Suprapubic skin (tissue), 4 donors: ENCODE results near the gene PSMD10. TPM values are rescaled to one million over a fixed set of nuclear protein-coding genes. Genes with fewer than 3 reads are reported as not detected.

ENCODE experiments used
- DNase-seq, 2 donors: peaks; one replicate each; pipeline ENCODE4 v3.0.0-alpha.2; 2019; ENCODE audit warnings: low spot score in 2 of 2
- H3K27ac ChIP-seq: fragments of 200-600 bp; sonication (generic); one replicate; pipeline ENCODE4 v1.5.1; 2019
- H3K27me3 ChIP-seq: fragments of 200-600 bp; sonication (generic); one replicate; pipeline ENCODE4 v1.5.1; 2019
- H3K36me3 ChIP-seq: fragments of 200-600 bp; sonication (generic); one replicate; pipeline ENCODE4 v1.5.1; 2019
- H3K4me1 ChIP-seq: fragments of 200-600 bp; sonication (generic); one replicate; pipeline ENCODE4 v1.5.1; 2019
- H3K4me3 ChIP-seq: fragments of 200-600 bp; sonication (generic); one replicate; pipeline ENCODE4 v1.5.1; 2019; ENCODE audit warnings: mild to moderate bottlenecking
- H3K9me3 ChIP-seq: fragments of 200-600 bp; sonication (generic); one replicate; pipeline ENCODE4 v1.5.1; 2019
- CTCF ChIP-seq, 2 donors: fragments of 200-600 bp in 1 of 2; fragments of 450-650 bp in 1 of 2; sonication (generic) in 1 of 2; IDR thresholded peaks; one replicate each; pipeline ENCODE4 v1.5.1; 2016 to 2019; ENCODE audit warnings: antibody characterized with exemption in 2 of 2, mild to moderate bottlenecking in 1 of 2, moderate library complexity in 1 of 2
- EP300 ChIP-seq: sonication (generic); formaldehyde crosslinking; IDR thresholded peaks from one replicate; pipeline ENCODE4 v1.6.1; 2017; ENCODE audit warnings: antibody characterized with exemption
- POLR2A ChIP-seq, 2 donors: fragments of 450-650 bp; IDR thresholded peaks; one replicate each; pipeline ENCODE4 v1.6.1; 2017; ENCODE audit warnings: antibody characterized with exemption in 2 of 2, mild to moderate bottlenecking in 2 of 2, moderate library complexity in 2 of 2
- POLR2AphosphoS5 ChIP-seq, 3 donors: sonication (generic); formaldehyde crosslinking; IDR thresholded peaks; one replicate each; pipeline ENCODE4 v1.6.1; 2017; ENCODE audit warnings: antibody characterized with exemption in 3 of 3
- WGBS: methylation state at CpG from one replicate; pipeline ENCODE4 v1.1.5; 2018; 5-methylcytosine and 5-hydroxymethylcytosine counted together
- total RNA-seq, 4 donors: library from RNA; depleted of rRNA; stranded (reverse); fragments of >200 nt; gene quantifications; one replicate each; pipeline ENCODE4 v1.1.0, GENCODE V29; 2016

Gene PSMD10
- total RNA-seq, 4 donors from 2014 or later, result 28.6 to 42.0 (median 38.0) TPM

- H3K9me3 ChIP-seq, result no peaks in the 10 kb centered on the region
- WGBS, result 74% methylated on average over 10 of the region's 10 CpGs
- H3K27ac ChIP-seq, result no peak within 1 kb of the TSS
- H3K27me3 ChIP-seq, result no peaks in the 10 kb centered on the region
- no peak for TF ChIP-seq CTCF (IDR thresholded peaks at IDR 0.05)
- no peak for TF ChIP-seq POLR2A (IDR thresholded peaks at IDR 0.05)
- no peak for TF ChIP-seq EP300
- no peak for TF ChIP-seq POLR2AphosphoS5 (IDR thresholded peaks at IDR 0.05)
- H3K36me3 ChIP-seq, result no peaks in the 10 kb centered on the region
- no peaks in the 10 kb centered on the region for H3K4me1 ChIP-seq
- H3K4me3 ChIP-seq, result no peak within 1 kb of the TSS
- no peak for DNase-seq
Observed at GRCh38 chrX:108044554-108045256, 46.6 kb downstream of the PSMD10 start, which contains the start of gene VSIG1. Gene VSIG1 (plus strand): TSS chrX:108045065. CDS start chrX:108045131, 66 bp downstream.

- Histone ChIP-seq H3K27ac (no peak overlapping the region), H3K4me3 (no peak overlapping the region), H3K4me1 (no peaks in the 10 kb centered on the region), H3K27me3 (no peaks in the 10 kb centered on the region), H3K36me3 (no peaks in the 10 kb centered on the region), H3K9me3 (no peaks in the 10 kb centered on the region)
- WGBS, result 66% methylated on average over 4 of the region's 4 CpGs
- TF ChIP-seq CTCF (IDR thresholded peaks at IDR 0.05) (no peak), POLR2AphosphoS5 (IDR thresholded peaks at IDR 0.05) (no peak), POLR2A (IDR thresholded peaks at IDR 0.05) (no peak), EP300 (no peak)
- DNase-seq, result no peak
Observed at GRCh38 chrX:108036298-108036973, 54.9 kb downstream of the PSMD10 start.

- Histone ChIP-seq H3K27me3 (no peaks in the 10 kb centered on the region), H3K4me3 (no peak overlapping the region), H3K4me1 (no peaks in the 10 kb centered on the region), H3K36me3 (no peaks in the 10 kb centered on the region), H3K27ac (no peak overlapping the region), H3K9me3 (no peaks in the 10 kb centered on the region)
- DNase-seq, result no peak
- no peak for TF ChIP-seq POLR2AphosphoS5 (IDR thresholded peaks at IDR 0.05)
- TF ChIP-seq CTCF (IDR thresholded peaks at IDR 0.05), result no peak
- no peak for TF ChIP-seq POLR2A (IDR thresholded peaks at IDR 0.05)
- TF ChIP-seq EP300, result no peak
- 69% methylated on average over 3 of the region's 3 CpGs for WGBS
Observed at GRCh38 chrX:108034725-108035124, 56.6 kb downstream of the PSMD10 start.

Other genes with a start within 250 kb of the PSMD10 start
- not detected for gene TEX13B, start 109.2 kb downstream of the PSMD10 start, total RNA-seq
- under 1 TPM in 2 of 4 donors, not detected in 2; 0.34 to 0.55 TPM for gene VSIG1, start 46.5 kb downstream of the PSMD10 start, total RNA-seq
- gene ATG4A, start 236 bp upstream of the PSMD10 start, total RNA-seq, result 10 to 100 TPM in 3 of 4 donors, 1 to 10 TPM in 1; 9.6 to 14.1 (median 12.7) TPM